Panc1 (cell line): ENCODE measurements around the gene ABHD11. TPM values are rescaled to one million over a fixed set of nuclear protein-coding genes. Genes with fewer than 3 reads are reported as not detected.

Source experiments
- ATAC-seq: fragments of 200-7000 bp; cut with Tn5 transposase; 2 replicates; pipeline ENCODE4 v1.9.1; 2020; ENCODE audit warnings: mild to moderate bottlenecking, moderate library complexity
- BruUV-seq: library from RNA; stranded (reverse); fragments of 400-500 nt; replicated peaks from 2 replicates; lab custom pipeline; 2021; lab: Mats Ljungman, UMichigan
- CTCF ChIA-PET: fragments of 300-600 bp; sonication (Branson Sonifier 250); formaldehyde crosslinking; loops from one replicate; lab custom pipeline; 2022; ENCODE audit warnings: antibody characterized with exemption; lab: Charles Lee
- POLR2A ChIA-PET: fragments of 300-600 bp; sonication (Branson Sonifier 250); formaldehyde crosslinking; loops from one replicate; lab custom pipeline; 2022; ENCODE audit warnings: antibody characterized with exemption; lab: Charles Lee
- DNase-seq: peaks from one replicate; pipeline ENCODE4 v3.0.0-alpha.2; 2010; ENCODE audit warnings: low read depth, low spot score
- H3K27ac ChIP-seq: 2 replicates; pipeline ENCODE4 v1.5.1; 2011; ENCODE audit warnings: mild to moderate bottlenecking, low read length, inconsistent platforms
- H3K27me3 ChIP-seq: fragments of 200-500 bp; sonication (Bioruptor generic); 2 replicates; pipeline ENCODE4 v1.6.0; 2014; ENCODE audit warnings: low read length, inconsistent platforms; ENCODE audit not compliant: control insufficient read depth, insufficient read depth
- H3K36me3 ChIP-seq: fragments of 200-500 bp; sonication (Bioruptor generic); 2 replicates; pipeline ENCODE4 v1.5.1; 2014; ENCODE audit warnings: inconsistent platforms, mild to moderate bottlenecking, low read length, moderate library complexity; ENCODE audit not compliant: control insufficient read depth, insufficient read depth
- H3K4me1 ChIP-seq: 2 replicates; pipeline ENCODE4 v1.5.1; 2011; ENCODE audit warnings: inconsistent platforms, mild to moderate bottlenecking, low read length, moderate library complexity; ENCODE audit not compliant: control insufficient read depth, insufficient read depth
- H3K4me3 ChIP-seq, 2 experiments: 2 replicates each; pipeline ENCODE4 v1.5.1; 2011 to 2012; ENCODE audit warnings: low read depth in 2 of 2, low read length in 2 of 2, mild to moderate bottlenecking in 2 of 2, inconsistent platforms in 1 of 2, moderate library complexity in 1 of 2
- H3K9me3 ChIP-seq: fragments of 200-500 bp; sonication (Bioruptor generic); 2 replicates; pipeline ENCODE4 v1.5.1; 2014; ENCODE audit warnings: low read depth, mild to moderate bottlenecking, inconsistent platforms, low read length, moderate library complexity; ENCODE audit not compliant: control insufficient read depth, insufficient read depth
- POLR2AphosphoS5 ChIP-seq: IDR thresholded peaks from 2 replicates; pipeline ENCODE4 v1.6.1; 2012; ENCODE audit warnings: mild to moderate bottlenecking, low read depth, low read length, moderate library complexity
- REST ChIP-seq, 2 experiments: IDR thresholded peaks; 2 replicates each; pipeline ENCODE4 v1.6.1; 2011 to 2012; ENCODE audit warnings: low read depth in 2 of 2, control low read depth in 1 of 2, low read length in 1 of 2, mild to moderate bottlenecking in 1 of 2, moderate library complexity in 1 of 2; ENCODE audit not compliant: insufficient read depth in 1 of 2
- SIN3A ChIP-seq: IDR thresholded peaks from 2 replicates; pipeline ENCODE4 v1.6.1; 2012; ENCODE audit warnings: low read depth, mild to moderate bottlenecking, low read length, moderate library complexity, borderline replicate concordance; ENCODE audit not compliant: insufficient read depth
- TCF7L2 ChIP-seq: IDR thresholded peaks from 2 replicates; pipeline ENCODE4 v1.6.1; 2011; ENCODE audit warnings: mild to moderate bottlenecking, low read depth, low read length, inconsistent platforms
- in situ Hi-C: cut with HindIII; loops from 2 replicates; pipeline ENCODE4 v1.10.0; 2016; ENCODE audit warnings: low sequenced_read_pairs, low pct_unique_long_range_greater_than_20kb
- intact Hi-C: fragments of 100-400 bp; cut with micrococcal nuclease; formaldehyde crosslinking; loops from one replicate; pipeline ENCODE4 v1.10.0; 2022; ENCODE audit not compliant: unreplicated experiment
- total RNA-seq: library from RNA; stranded (reverse); gene quantifications from one replicate; pipeline ENCODE4 v1.2.1, GENCODE V29; 2021; ENCODE audit not compliant: unreplicated experiment
- TF ChIP-seq, protein P1 (sequence below): fragments of 450-650 bp; IDR thresholded peaks from 2 replicates; pipeline ENCODE4 v1.5.1; 2017; ENCODE audit warnings: mild to moderate bottlenecking

The ABHD11 gene
- total RNA-seq, 1 experiment from 2014 or later = 54.2 TPM

DNA sequence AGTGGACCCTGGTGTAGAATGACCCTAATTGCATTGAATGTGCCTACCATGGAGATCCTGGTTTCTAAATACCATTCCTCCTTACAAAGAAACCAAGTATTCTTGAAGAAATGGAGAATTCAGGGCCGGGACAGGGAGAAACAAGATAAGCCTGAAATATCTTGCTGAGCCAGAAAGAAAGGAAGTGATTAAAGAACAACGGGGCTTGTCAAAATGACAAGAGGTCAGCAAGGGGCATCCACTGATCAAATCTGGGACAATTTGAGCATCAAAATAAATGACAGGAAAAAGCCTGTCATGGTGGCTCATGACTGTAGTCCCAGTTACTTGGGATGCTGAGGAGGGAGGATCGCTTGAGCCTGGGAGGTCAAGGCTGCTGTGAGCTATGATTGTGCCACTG is 8.1 kb downstream of the ABHD11 start:
- DNase-seq (no peak), ATAC-seq (no peak)
- no peak overlapping the region for H3K4me3 ChIP-seq
- in situ Hi-C loops (no loop called here), intact Hi-C loops (no loop called here)
- no peaks in the 10 kb centered on the region for H3K9me3 ChIP-seq
- ChIA-PET POLR2A (interaction anchor here (0.6 kb wide), 1 partner anchor 55 kb away, joined by 3 read pairs; no protein-coding TSS in a partner anchor), CTCF (interaction anchor here (0.6 kb wide), 1 partner anchor 321 kb away, joined by 5 read pairs; no protein-coding TSS in a partner anchor)
- H3K36me3 ChIP-seq = no peaks in the 10 kb centered on the region
- no peaks in the 10 kb centered on the region for H3K27me3 ChIP-seq
- TF ChIP-seq TCF7L2 = no peak
- TF ChIP-seq, protein P1, sequence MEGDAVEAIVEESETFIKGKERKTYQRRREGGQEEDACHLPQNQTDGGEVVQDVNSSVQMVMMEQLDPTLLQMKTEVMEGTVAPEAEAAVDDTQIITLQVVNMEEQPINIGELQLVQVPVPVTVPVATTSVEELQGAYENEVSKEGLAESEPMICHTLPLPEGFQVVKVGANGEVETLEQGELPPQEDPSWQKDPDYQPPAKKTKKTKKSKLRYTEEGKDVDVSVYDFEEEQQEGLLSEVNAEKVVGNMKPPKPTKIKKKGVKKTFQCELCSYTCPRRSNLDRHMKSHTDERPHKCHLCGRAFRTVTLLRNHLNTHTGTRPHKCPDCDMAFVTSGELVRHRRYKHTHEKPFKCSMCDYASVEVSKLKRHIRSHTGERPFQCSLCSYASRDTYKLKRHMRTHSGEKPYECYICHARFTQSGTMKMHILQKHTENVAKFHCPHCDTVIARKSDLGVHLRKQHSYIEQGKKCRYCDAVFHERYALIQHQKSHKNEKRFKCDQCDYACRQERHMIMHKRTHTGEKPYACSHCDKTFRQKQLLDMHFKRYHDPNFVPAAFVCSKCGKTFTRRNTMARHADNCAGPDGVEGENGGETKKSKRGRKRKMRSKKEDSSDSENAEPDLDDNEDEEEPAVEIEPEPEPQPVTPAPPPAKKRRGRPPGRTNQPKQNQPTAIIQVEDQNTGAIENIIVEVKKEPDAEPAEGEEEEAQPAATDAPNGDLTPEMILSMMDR = no peak
- TF ChIP-seq SIN3A = no peak
- no peak for TF ChIP-seq REST (IDR thresholded peaks at IDR 0.05; ENCODE audit: insufficient read depth in 1 of 2, low read depth in 2 of 2, low read length in 1 of 2)
- no peak for TF ChIP-seq POLR2AphosphoS5
- BruUV-seq = no TSS peak
- no peak overlapping the region for H3K27ac ChIP-seq
- H3K4me1 ChIP-seq = peaks cover 8% of the 10 kb centered on the region

DNA sequence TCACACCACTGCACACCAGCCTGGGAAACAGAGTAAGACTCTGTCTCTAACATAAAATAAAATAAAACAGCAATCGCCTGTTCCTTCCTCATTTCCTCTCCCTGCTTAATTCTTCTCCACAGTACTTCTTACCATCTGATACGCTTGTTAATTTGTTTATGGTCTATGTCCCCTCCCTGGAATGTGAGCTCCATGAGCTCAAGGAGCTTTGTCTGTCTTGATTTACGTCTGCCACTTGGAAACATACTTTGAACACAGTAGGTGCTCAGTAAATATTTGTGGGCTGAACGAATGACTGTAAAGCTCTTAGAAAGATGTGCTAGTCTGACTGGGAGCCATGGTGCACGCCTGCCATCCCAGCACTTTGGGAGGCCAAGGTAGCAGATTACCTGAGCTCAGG is 10.1 kb downstream of the ABHD11 start:
- ChIA-PET POLR2A (interaction anchor here (0.9 kb wide), 1 partner anchor 23 kb away, joined by 3 read pairs; no protein-coding TSS in a partner anchor), CTCF (interaction anchor here (0.5 to 0.9 kb wide), 3 partner anchors 18 to 116 kb away, joined by 3 to 4 read pairs (median 3); no protein-coding TSS in a partner anchor)
- no TSS peak for BruUV-seq
- TF ChIP-seq REST (IDR thresholded peaks at IDR 0.05; ENCODE audit: insufficient read depth in 1 of 2, low read depth in 2 of 2, low read length in 1 of 2) (no peak), TCF7L2 (no peak), POLR2AphosphoS5 (no peak), SIN3A (no peak)
- TF ChIP-seq, protein P1 = no peak
- H3K4me1 ChIP-seq = no peaks in the 10 kb centered on the region
- H3K27ac ChIP-seq = no peak overlapping the region
- in situ Hi-C loops = no loop called here
- intact Hi-C loops = loop anchor here (5.0 kb wide), 1 partner anchor 121 kb away; no protein-coding TSS in a partner anchor
- ATAC-seq = no peak
- no peak overlapping the region for H3K4me3 ChIP-seq
- no peak for DNase-seq
- no peaks in the 10 kb centered on the region for H3K36me3 ChIP-seq
- no peaks in the 10 kb centered on the region for H3K27me3 ChIP-seq
- H3K9me3 ChIP-seq = no peaks in the 10 kb centered on the region
